K562 (cell line): Measurements from ENCODE around the gene AZGP1. TPM values are rescaled to one million over a fixed set of nuclear protein-coding genes. Genes with fewer than 3 reads are reported as not detected.

Source experiments
- ETV1 ChIP-seq: fragments of 450-650 bp; conservative IDR thresholded peaks from 2 replicates; pipeline ENCODE4 v1.6.1; 2016; ENCODE audit warnings: missing genetic modification characterization, control low read depth, low read depth, missing compliant biosample characterization
- GABPB2 ChIP-seq: fragments of 250-450 bp; sonication (Bioruptor Pico); conservative IDR thresholded peaks from 2 replicates; pipeline ENCODE4 v1.5.1; 2021; ENCODE audit warnings: mild to moderate bottlenecking
- KAT7 ChIP-seq: sonication (generic); formaldehyde crosslinking; IDR thresholded peaks from 2 replicates; pipeline ENCODE4 v1.8.0; 2022; ENCODE audit warnings: missing genetic modification reagents, mild to moderate bottlenecking, borderline replicate concordance
- NFIC ChIP-seq: fragments of 450-650 bp; IDR thresholded peaks from 2 replicates; pipeline ENCODE4 v1.6.1; 2017; ENCODE audit warnings: mild to moderate bottlenecking, inconsistent platforms
- PHB ChIP-seq: fragments of 250-450 bp; sonication (Bioruptor Pico); IDR thresholded peaks from 2 replicates; pipeline ENCODE4 v1.5.0; 2021
- POLR2B ChIP-seq: fragments of 450-650 bp; IDR thresholded peaks from 2 replicates; pipeline ENCODE4 v1.6.1; 2018; ENCODE audit warnings: low read depth; ENCODE audit not compliant: partially characterized antibody
- PRMT5 ChIP-seq: sonication (generic); formaldehyde crosslinking; IDR thresholded peaks from 2 replicates; pipeline ENCODE4 v1.5.0; 2020; ENCODE audit warnings: missing genetic modification reagents
- WHSC1 ChIP-seq: IDR thresholded peaks from one replicate; pipeline ENCODE4 v1.6.1; 2012; ENCODE audit warnings: low read length, control low read depth, inconsistent platforms
- ZNF253 ChIP-seq: fragments of 250-450 bp; sonication (Bioruptor Pico); conservative IDR thresholded peaks from 2 replicates; pipeline ENCODE4 v1.6.1; 2021; ENCODE audit warnings: mild to moderate bottlenecking
- ZNF766 ChIP-seq: fragments of 200-800 bp; sonication (Bioruptor generic); conservative IDR thresholded peaks from 2 replicates; pipeline ENCODE4 v1.6.1; 2016; ENCODE audit warnings: missing genetic modification characterization, missing compliant biosample characterization
- polyA plus RNA-seq, 8 experiments: library from polyadenylated mRNA; depleted of rRNA in 4 of 8; stranded (reverse) in 5 of 8; unstranded in 3 of 8; fragments of >200 nt; fragmentation: Nextera tagmentation in 2 of 8; fragmentation: Illumina TruSeq in 1 of 8; extraction: Ambion mirVana in 2 of 8; extraction: Trizol in 1 of 8; gene quantifications; 2 replicates each; pipeline versions ENCODE4 v1.2.1 to v1.2.3, GENCODE V29; 2011 to 2014; ENCODE audit warnings: inconsistent platforms in 1 of 8, missing spikeins in 1 of 8
- total RNA-seq, 7 experiments: library from RNA; depleted of rRNA in 6 of 7; stranded (reverse); fragments of >200 nt in 6 of 7; fragmentation: Illumina TruSeq in 2 of 7; extraction: Trizol in 2 of 7; gene quantifications; 2 replicates each; pipeline versions ENCODE4 v1.2.1 to v1.2.3, GENCODE V29; 2011 to 2021; ENCODE audit warnings: low replicate concordance in 1 of 7
- TF ChIP-seq, protein P1 (sequence below): fragments of 450-650 bp; conservative IDR thresholded peaks from 2 replicates; pipeline ENCODE4 v1.6.1; 2016; ENCODE audit warnings: missing genetic modification characterization, low read depth, mild to moderate bottlenecking, control low read depth, missing compliant biosample characterization
- TF ChIP-seq, protein P2 (sequence below): sonication (generic); formaldehyde crosslinking; IDR thresholded peaks from 2 replicates; pipeline ENCODE4 v1.9.0; 2022; ENCODE audit warnings: mild to moderate bottlenecking, missing genetic modification reagents
- TF ChIP-seq, protein P3 (sequence below), 2 experiments: fragments of 450-650 bp in 1 of 2; sonication (generic) in 1 of 2; formaldehyde crosslinking in 1 of 2; IDR thresholded peaks; 2 replicates each; pipeline versions ENCODE4 v1.7.1 to v1.9.0; 2016 to 2022; ENCODE audit warnings: inconsistent platforms in 1 of 2, mild to moderate bottlenecking in 1 of 2, missing genetic modification reagents in 1 of 2
- TF ChIP-seq, protein P4 (sequence below): fragments of 450-650 bp; formaldehyde crosslinking; IDR thresholded peaks from 2 replicates; pipeline ENCODE4 v1.4.0; 2022; ENCODE audit warnings: missing genetic modification characterization

Gene AZGP1
- total and polyA plus RNA-seq, 9 of the 15 experiments (the other 6 are each of a cell fraction or from before 2014, with no cell fraction given): 0.18 to 0.53 TPM; not detected in 7

DNA sequence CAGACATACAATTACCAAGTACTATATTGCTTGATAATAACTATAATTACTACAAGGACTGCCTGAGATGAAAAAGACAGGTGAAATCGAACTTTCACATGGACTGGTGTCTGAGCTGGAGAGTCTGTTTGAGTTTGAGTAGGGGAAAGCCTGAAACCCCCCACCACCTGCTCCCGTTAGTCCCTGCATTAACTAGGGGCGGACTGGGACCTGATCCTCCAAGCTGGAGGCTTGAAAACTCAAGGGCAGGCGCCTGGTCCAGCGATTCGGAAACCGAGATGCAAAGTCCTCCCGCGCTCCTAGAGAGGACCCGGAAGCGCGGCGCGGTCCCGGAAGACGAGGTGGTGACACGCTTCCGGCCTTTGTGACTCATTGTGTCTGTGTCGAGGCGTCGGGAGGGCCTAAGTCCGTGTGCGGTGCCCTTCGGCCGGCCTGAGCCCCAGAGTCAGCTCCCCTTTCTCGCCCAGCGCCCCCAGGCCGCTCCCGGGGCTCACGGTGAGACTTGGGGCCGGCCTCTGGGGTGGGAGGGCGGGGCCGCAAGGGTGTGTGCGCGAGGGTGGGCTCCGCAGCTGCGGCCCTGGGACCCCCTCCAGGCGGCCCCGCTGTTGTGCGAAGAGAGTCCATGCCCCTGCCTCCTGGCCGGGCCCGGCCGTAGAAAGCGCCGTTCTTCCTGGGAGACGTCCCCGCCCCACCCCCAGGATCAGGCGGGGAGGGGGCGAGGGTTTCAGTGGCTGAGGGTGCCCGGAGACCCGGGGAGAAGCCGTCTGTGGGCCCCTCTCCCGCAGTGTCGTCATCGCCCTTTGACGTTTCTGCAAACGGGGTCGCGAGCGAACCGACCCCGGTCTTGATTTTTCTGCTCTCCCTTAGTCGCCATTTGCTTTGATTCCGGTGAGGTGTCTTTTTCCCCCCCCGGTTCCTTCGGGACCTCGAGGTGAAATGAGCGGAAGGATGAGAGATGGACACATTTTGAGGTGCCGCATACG is 39.7 kb upstream of the AZGP1 start, which contains the start of gene ZKSCAN1 (continued):
- TF ChIP-seq KAT7 (CRISPR knock-in tag) (0 out of 2 replicates have a peak, but pooled peaks have one; percentile 30), POLR2B (peak; percentile 75), ETV1 (peak; percentile 96), GABPB2 (CRISPR knock-in tag) (no peak), ZNF253 (no peak), ZNF766 (CRISPR knock-in tag) (no peak), PHB (CRISPR knock-in tag) (no peak), WHSC1 (no peak), NFIC (peak; percentile 43; the same call in 1 of the 2 replicates), PRMT5 (CRISPR knock-in tag) (0 out of 2 replicates have a peak, but pooled peaks have one; percentile 32)
- TF ChIP-seq, protein P1, sequence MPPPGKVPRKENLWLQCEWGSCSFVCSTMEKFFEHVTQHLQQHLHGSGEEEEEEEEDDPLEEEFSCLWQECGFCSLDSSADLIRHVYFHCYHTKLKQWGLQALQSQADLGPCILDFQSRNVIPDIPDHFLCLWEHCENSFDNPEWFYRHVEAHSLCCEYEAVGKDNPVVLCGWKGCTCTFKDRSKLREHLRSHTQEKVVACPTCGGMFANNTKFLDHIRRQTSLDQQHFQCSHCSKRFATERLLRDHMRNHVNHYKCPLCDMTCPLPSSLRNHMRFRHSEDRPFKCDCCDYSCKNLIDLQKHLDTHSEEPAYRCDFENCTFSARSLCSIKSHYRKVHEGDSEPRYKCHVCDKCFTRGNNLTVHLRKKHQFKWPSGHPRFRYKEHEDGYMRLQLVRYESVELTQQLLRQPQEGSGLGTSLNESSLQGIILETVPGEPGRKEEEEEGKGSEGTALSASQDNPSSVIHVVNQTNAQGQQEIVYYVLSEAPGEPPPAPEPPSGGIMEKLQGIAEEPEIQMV (tag): no peak
- TF ChIP-seq, protein P2, sequence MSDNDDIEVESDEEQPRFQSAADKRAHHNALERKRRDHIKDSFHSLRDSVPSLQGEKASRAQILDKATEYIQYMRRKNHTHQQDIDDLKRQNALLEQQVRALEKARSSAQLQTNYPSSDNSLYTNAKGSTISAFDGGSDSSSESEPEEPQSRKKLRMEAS (CRISPR knock-in tag): 0 out of 2 replicates have a peak, but pooled peaks have one; percentile 11
- TF ChIP-seq, protein P3, sequence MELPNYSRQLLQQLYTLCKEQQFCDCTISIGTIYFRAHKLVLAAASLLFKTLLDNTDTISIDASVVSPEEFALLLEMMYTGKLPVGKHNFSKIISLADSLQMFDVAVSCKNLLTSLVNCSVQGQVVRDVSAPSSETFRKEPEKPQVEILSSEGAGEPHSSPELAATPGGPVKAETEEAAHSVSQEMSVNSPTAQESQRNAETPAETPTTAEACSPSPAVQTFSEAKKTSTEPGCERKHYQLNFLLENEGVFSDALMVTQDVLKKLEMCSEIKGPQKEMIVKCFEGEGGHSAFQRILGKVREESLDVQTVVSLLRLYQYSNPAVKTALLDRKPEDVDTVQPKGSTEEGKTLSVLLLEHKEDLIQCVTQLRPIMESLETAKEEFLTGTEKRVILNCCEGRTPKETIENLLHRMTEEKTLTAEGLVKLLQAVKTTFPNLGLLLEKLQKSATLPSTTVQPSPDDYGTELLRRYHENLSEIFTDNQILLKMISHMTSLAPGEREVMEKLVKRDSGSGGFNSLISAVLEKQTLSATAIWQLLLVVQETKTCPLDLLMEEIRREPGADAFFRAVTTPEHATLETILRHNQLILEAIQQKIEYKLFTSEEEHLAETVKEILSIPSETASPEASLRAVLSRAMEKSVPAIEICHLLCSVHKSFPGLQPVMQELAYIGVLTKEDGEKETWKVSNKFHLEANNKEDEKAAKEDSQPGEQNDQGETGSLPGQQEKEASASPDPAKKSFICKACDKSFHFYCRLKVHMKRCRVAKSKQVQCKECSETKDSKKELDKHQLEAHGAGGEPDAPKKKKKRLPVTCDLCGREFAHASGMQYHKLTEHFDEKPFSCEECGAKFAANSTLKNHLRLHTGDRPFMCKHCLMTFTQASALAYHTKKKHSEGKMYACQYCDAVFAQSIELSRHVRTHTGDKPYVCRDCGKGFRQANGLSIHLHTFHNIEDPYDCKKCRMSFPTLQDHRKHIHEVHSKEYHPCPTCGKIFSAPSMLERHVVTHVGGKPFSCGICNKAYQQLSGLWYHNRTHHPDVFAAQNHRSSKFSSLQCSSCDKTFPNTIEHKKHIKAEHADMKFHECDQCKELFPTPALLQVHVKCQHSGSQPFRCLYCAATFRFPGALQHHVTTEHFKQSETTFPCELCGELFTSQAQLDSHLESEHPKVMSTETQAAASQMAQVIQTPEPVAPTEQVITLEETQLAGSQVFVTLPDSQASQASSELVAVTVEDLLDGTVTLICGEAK (IDR thresholded peaks at IDR 0.05): peak; percentile 98
- TF ChIP-seq, protein P3 (CRISPR knock-in tag; IDR thresholded peaks at IDR 0.05): no peak
- TF ChIP-seq, protein P4, sequence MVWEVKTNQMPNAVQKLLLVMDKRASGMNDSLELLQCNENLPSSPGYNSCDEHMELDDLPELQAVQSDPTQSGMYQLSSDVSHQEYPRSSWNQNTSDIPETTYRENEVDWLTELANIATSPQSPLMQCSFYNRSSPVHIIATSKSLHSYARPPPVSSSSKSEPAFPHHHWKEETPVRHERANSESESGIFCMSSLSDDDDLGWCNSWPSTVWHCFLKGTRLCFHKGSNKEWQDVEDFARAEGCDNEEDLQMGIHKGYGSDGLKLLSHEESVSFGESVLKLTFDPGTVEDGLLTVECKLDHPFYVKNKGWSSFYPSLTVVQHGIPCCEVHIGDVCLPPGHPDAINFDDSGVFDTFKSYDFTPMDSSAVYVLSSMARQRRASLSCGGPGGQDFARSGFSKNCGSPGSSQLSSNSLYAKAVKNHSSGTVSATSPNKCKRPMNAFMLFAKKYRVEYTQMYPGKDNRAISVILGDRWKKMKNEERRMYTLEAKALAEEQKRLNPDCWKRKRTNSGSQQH (CRISPR knock-in tag): no peak
